Adipocyte (in vitro differentiated cells): ENCODE results near the gene MYO1A.
"Not testable (repeated sequence)": the region's sequence is repeated elsewhere in the genome, so short reads cannot be mapped to it uniquely, and the experiment has no call there.

Experiments used
- DNase-seq: peaks from one replicate; pipeline ENCODE4 v3.0.0-alpha.2; 2015; ENCODE audit warnings: low read depth
- H3K27me3 ChIP-seq: replicated peaks from 2 replicates; pipeline ENCODE4 v1.7.0; 2013; ENCODE audit warnings: mild to moderate bottlenecking, low read length, moderate library complexity; ENCODE audit not compliant: control insufficient read depth, insufficient read depth
- H3K36me3 ChIP-seq: 2 replicates; pipeline ENCODE4 v1.7.0; 2013; ENCODE audit warnings: low read length, mild to moderate bottlenecking, moderate library complexity; ENCODE audit not compliant: control insufficient read depth, insufficient read depth, severe bottlenecking
- H3K4me1 ChIP-seq: 2 replicates; pipeline ENCODE4 v1.7.0; 2013; ENCODE audit warnings: mild to moderate bottlenecking, low read length, moderate library complexity; ENCODE audit not compliant: control insufficient read depth, insufficient read depth
- H3K4me3 ChIP-seq: 2 replicates; pipeline ENCODE4 v1.7.0; 2013; ENCODE audit warnings: mild to moderate bottlenecking, low read length, moderate library complexity
- H3K9ac ChIP-seq: 2 replicates; pipeline ENCODE4 v1.7.0; 2013; ENCODE audit warnings: mild to moderate bottlenecking, low read length, moderate library complexity
- H3K9me3 ChIP-seq: 2 replicates; pipeline ENCODE4 v1.7.0; 2013; ENCODE audit warnings: mild to moderate bottlenecking, low read length, moderate library complexity; ENCODE audit not compliant: control insufficient read depth

The MYO1A gene

GRCh38 chr12:57085999-57086492 lies 36.1 kb upstream of the MYO1A start:
- H3K9ac ChIP-seq = peak overlapping the region; percentile 99
- no peaks in the 10 kb centered on the region for H3K27me3 ChIP-seq
- H3K4me1 ChIP-seq = peaks cover 34% of the 10 kb centered on the region
- H3K36me3 ChIP-seq = peaks cover 3% of the 10 kb centered on the region
- peak overlapping the region; percentile 90 for H3K4me3 ChIP-seq
- H3K9me3 ChIP-seq = no peaks in the 10 kb centered on the region
- peak; percentile 78 for DNase-seq

GRCh38 chr12:57080855-57081254 lies 30.9 kb upstream of the MYO1A start:
- no peak overlapping the region for H3K4me3 ChIP-seq
- peaks cover 22% of the 10 kb centered on the region for H3K4me1 ChIP-seq
- no peaks in the 10 kb centered on the region for H3K9me3 ChIP-seq
- DNase-seq = no peak
- no peaks in the 10 kb centered on the region for H3K27me3 ChIP-seq
- H3K36me3 ChIP-seq = no peaks in the 10 kb centered on the region
- no peak overlapping the region for H3K9ac ChIP-seq

GRCh38 chr12:57079821-57080220 lies 29.9 kb upstream of the MYO1A start:
- H3K27me3 ChIP-seq = no peaks in the 10 kb centered on the region
- peak overlapping the region; percentile 82 for H3K9ac ChIP-seq
- no peak overlapping the region for H3K4me3 ChIP-seq
- peaks cover 12% of the 10 kb centered on the region for H3K4me1 ChIP-seq
- H3K36me3 ChIP-seq = no peaks in the 10 kb centered on the region
- H3K9me3 ChIP-seq = no peaks in the 10 kb centered on the region
- no peak for DNase-seq

GRCh38 chr12:57078519-57079404 lies 28.8 kb upstream of the MYO1A start, which contains the start of gene NEMP1:
Gene NEMP1 (minus strand): TSS chr12:57078791. CDS start chr12:57078745, 46 bp downstream.
- peak within 1 kb of the TSS; percentile 83 for H3K9ac ChIP-seq
- H3K4me1 ChIP-seq = peaks cover 12% of the 10 kb centered on the region
- no peaks in the 10 kb centered on the region for H3K9me3 ChIP-seq
- H3K27me3 ChIP-seq = no peaks in the 10 kb centered on the region
- no peaks in the 10 kb centered on the region for H3K36me3 ChIP-seq
- peak; percentile 100 for DNase-seq
- peak within 1 kb of the TSS; percentile 87 for H3K4me3 ChIP-seq

- H3K27me3 ChIP-seq, H3K4me3 ChIP-seq, H3K36me3 ChIP-seq, H3K9me3 ChIP-seq, DNase-seq: not testable (repeated sequence)
- Histone ChIP-seq H3K9ac (peak overlapping the region; percentile 57), H3K4me1 (peaks cover 14% of the 10 kb centered on the region)
Observed at GRCh38 chr12:57073566-57074450, 23.9 kb upstream of the MYO1A start.

GRCh38 chr12:57072661-57073060 lies 22.7 kb upstream of the MYO1A start:
- no peak overlapping the region for H3K4me3 ChIP-seq
- peak overlapping the region; percentile 57 for H3K9ac ChIP-seq
- H3K4me1 ChIP-seq = peaks cover 11% of the 10 kb centered on the region
- peak; percentile 60 for DNase-seq
- peaks cover 4% of the 10 kb centered on the region for H3K36me3 ChIP-seq
- H3K27me3 ChIP-seq = no peaks in the 10 kb centered on the region
- H3K9me3 ChIP-seq = no peaks in the 10 kb centered on the region

GRCh38 chr12:57069523-57069922 lies 19.6 kb upstream of the MYO1A start:
- Histone ChIP-seq H3K4me3 (no peak overlapping the region), H3K4me1 (peaks cover 24% of the 10 kb centered on the region), H3K9ac (peak overlapping the region; percentile 77), H3K9me3 (no peaks in the 10 kb centered on the region), H3K27me3 (no peaks in the 10 kb centered on the region), H3K36me3 (peaks cover 4% of the 10 kb centered on the region)
- peak; percentile 96 for DNase-seq

- no peaks in the 10 kb centered on the region for H3K27me3 ChIP-seq
- no peaks in the 10 kb centered on the region for H3K9me3 ChIP-seq
- peaks cover 26% of the 10 kb centered on the region for H3K4me1 ChIP-seq
- no peak for DNase-seq
- peaks cover 4% of the 10 kb centered on the region for H3K36me3 ChIP-seq
- no peak overlapping the region for H3K4me3 ChIP-seq
- H3K9ac ChIP-seq = no peak overlapping the region
Observed at GRCh38 chr12:57066245-57066644, 16.3 kb upstream of the MYO1A start.

- peak overlapping the region; percentile 59 for H3K4me3 ChIP-seq
- H3K9me3 ChIP-seq = no peaks in the 10 kb centered on the region
- H3K9ac ChIP-seq = peak overlapping the region; percentile 67
- no peaks in the 10 kb centered on the region for H3K27me3 ChIP-seq
- peaks cover 13% of the 10 kb centered on the region for H3K36me3 ChIP-seq
- DNase-seq = no peak
- peaks cover 20% of the 10 kb centered on the region for H3K4me1 ChIP-seq
Observed at GRCh38 chr12:57063991-57064685, 14.2 kb upstream of the MYO1A start.

- Histone ChIP-seq H3K4me1 (no peaks in the 10 kb centered on the region), H3K9me3 (no peaks in the 10 kb centered on the region), H3K9ac (no peak overlapping the region), H3K27me3 (no peaks in the 10 kb centered on the region), H3K4me3 (no peak overlapping the region), H3K36me3 (peaks cover 23% of the 10 kb centered on the region)
- DNase-seq = no peak
Observed at GRCh38 chr12:57058454-57058853, 8.5 kb upstream of the MYO1A start.
